HepG2 (cell line): ENCODE results near the gene STAB2.

Experiments used
- DPF2 ChIP-seq: sonication (generic); formaldehyde crosslinking; IDR thresholded peaks from 2 replicates; pipeline ENCODE4 v1.4.0; 2020; ENCODE audit warnings: mild to moderate bottlenecking, low read depth, missing genetic modification reagents, borderline replicate concordance
- EZH2 ChIP-seq: conservative IDR thresholded peaks from 2 replicates; pipeline ENCODE4 v1.6.1; 2012; ENCODE audit warnings: mild to moderate bottlenecking, low read depth, low read length, moderate library complexity
- HMGXB3 ChIP-seq: sonication (generic); formaldehyde crosslinking; IDR thresholded peaks from 2 replicates; pipeline ENCODE4 v1.4.0; 2020; ENCODE audit warnings: missing genetic modification reagents, borderline replicate concordance
- JUND ChIP-seq: sonication (generic); formaldehyde crosslinking; IDR thresholded peaks from 2 replicates; pipeline ENCODE4 v1.8.0; 2022; ENCODE audit warnings: mild to moderate bottlenecking, missing genetic modification reagents
- POLR2A ChIP-seq, 2 experiments: IDR thresholded peaks; 2 replicates each; pipeline ENCODE4 v1.6.1; 2011; ENCODE audit warnings: low read depth in 2 of 2, low read length in 2 of 2, mild to moderate bottlenecking in 1 of 2, moderate library complexity in 1 of 2; ENCODE audit not compliant: insufficient read depth in 1 of 2
- TF ChIP-seq, protein P1 (sequence below): sonication (generic); formaldehyde crosslinking; conservative IDR thresholded peaks from 2 replicates; pipeline ENCODE4 v1.4.0; 2020; ENCODE audit warnings: missing genetic modification reagents
- TF ChIP-seq, protein P2 (sequence below): sonication (generic); formaldehyde crosslinking; IDR thresholded peaks from 2 replicates; pipeline ENCODE4 v1.4.0; 2020; ENCODE audit warnings: low read depth, mild to moderate bottlenecking, missing genetic modification reagents

DNA sequence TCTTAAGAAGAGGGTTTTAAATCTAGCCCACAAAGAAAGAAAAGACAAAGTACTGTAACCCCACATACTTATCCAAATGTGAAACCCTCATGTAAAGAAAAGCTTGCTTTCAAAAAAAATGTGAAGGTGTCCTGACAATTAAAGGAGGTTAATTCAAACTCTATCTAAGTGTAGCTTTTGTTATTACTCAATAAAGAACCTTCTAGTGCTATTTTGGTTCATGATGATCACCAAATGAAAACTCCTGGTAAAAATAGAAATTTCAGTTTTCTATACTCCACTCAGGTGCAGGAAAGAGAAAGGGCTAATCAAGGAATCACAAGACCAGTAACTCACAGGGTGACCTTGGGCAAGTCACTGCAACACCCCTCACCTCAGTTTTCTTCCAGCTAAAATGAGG, 1.6 kb downstream of the STAB2 start:
- TF ChIP-seq DPF2 (no peak), JUND (no peak), HMGXB3 (CRISPR knock-in tag) (no peak), EZH2 (no peak), POLR2A (IDR thresholded peaks at IDR 0.05; ENCODE audit: insufficient read depth in 1 of 2, low read depth in 2 of 2, low read length in 2 of 2) (no peak)
- TF ChIP-seq, protein P1, sequence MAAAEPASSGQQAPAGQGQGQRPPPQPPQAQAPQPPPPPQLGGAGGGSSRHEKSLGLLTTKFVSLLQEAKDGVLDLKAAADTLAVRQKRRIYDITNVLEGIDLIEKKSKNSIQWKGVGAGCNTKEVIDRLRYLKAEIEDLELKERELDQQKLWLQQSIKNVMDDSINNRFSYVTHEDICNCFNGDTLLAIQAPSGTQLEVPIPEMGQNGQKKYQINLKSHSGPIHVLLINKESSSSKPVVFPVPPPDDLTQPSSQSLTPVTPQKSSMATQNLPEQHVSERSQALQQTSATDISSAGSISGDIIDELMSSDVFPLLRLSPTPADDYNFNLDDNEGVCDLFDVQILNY, result no peak
- TF ChIP-seq, protein P2, sequence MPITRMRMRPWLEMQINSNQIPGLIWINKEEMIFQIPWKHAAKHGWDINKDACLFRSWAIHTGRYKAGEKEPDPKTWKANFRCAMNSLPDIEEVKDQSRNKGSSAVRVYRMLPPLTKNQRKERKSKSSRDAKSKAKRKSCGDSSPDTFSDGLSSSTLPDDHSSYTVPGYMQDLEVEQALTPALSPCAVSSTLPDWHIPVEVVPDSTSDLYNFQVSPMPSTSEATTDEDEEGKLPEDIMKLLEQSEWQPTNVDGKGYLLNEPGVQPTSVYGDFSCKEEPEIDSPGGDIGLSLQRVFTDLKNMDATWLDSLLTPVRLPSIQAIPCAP (CRISPR knock-in tag), result no peak
